ENCODE results near the gene TMEM178B. TPM values are rescaled to one million over a fixed set of nuclear protein-coding genes. Genes with fewer than 3 reads are reported as not detected.
"Not testable (repeated sequence)": the region's sequence is repeated elsewhere in the genome, so short reads cannot be mapped to it uniquely, and the experiment has no call there.

TMEM178B gene
- total and polyA plus RNA-seq, 9 donors, result 0.40 to 1.1 (median 0.58) TPM

- no peaks in the 10 kb centered on the region for H3K9me3 ChIP-seq (replicated peaks; ENCODE audit: control insufficient read depth, low read depth, low read length)
- H3K4me3 ChIP-seq (ENCODE audit: low read length), result no peak overlapping the region
- H3K36me3 ChIP-seq (ENCODE audit: control insufficient read depth, insufficient read depth, low read length), result no peaks in the 10 kb centered on the region
- no peak for DNase-seq
- no peaks in the 10 kb centered on the region for H3K27me3 ChIP-seq (ENCODE audit: control insufficient read depth, insufficient read depth, low read length)
- 74% methylated on average over 8 of the region's 14 CpGs for WGBS (ENCODE audit: insufficient coverage)
- no peak overlapping the region for H3K27ac ChIP-seq (ENCODE audit: low read length)
- H3K4me1 ChIP-seq (ENCODE audit: control insufficient read depth, insufficient read depth, low read length), result no peaks in the 10 kb centered on the region
Observed at GRCh38 chr7:141387521-141388217, 313.8 kb downstream of the TMEM178B start.

- no CpG with 5 or more reads among the region's 6 CpGs for WGBS (ENCODE audit: insufficient coverage)
- Histone ChIP-seq H3K27me3 (ENCODE audit: control insufficient read depth, insufficient read depth, low read length) (no peaks in the 10 kb centered on the region), H3K4me3 (ENCODE audit: low read length) (no peak overlapping the region), H3K27ac (ENCODE audit: low read length) (no peak overlapping the region), H3K9me3 (replicated peaks; ENCODE audit: control insufficient read depth, low read depth, low read length) (no peaks in the 10 kb centered on the region), H3K36me3 (ENCODE audit: control insufficient read depth, insufficient read depth, low read length) (no peaks in the 10 kb centered on the region), H3K4me1 (ENCODE audit: control insufficient read depth, insufficient read depth, low read length) (no peaks in the 10 kb centered on the region)
- DNase-seq, result no peak
Observed at GRCh38 chr7:141389140-141389796, 315.4 kb downstream of the TMEM178B start.

- H3K4me3 ChIP-seq (ENCODE audit: low read length), result no peak overlapping the region
- no peaks in the 10 kb centered on the region for H3K9me3 ChIP-seq (replicated peaks; ENCODE audit: control insufficient read depth, low read depth, low read length)
- DNase-seq, result no peak
- no peaks in the 10 kb centered on the region for H3K4me1 ChIP-seq (ENCODE audit: control insufficient read depth, insufficient read depth, low read length)
- H3K36me3 ChIP-seq (ENCODE audit: control insufficient read depth, insufficient read depth, low read length), result no peaks in the 10 kb centered on the region
- WGBS (ENCODE audit: insufficient coverage), result 51% methylated on average over 4 of the region's 6 CpGs
- no peak overlapping the region for H3K27ac ChIP-seq (ENCODE audit: low read length)
- H3K27me3 ChIP-seq (ENCODE audit: control insufficient read depth, insufficient read depth, low read length), result no peaks in the 10 kb centered on the region
Observed at GRCh38 chr7:141390339-141390738, 316.5 kb downstream of the TMEM178B start.

DNA sequence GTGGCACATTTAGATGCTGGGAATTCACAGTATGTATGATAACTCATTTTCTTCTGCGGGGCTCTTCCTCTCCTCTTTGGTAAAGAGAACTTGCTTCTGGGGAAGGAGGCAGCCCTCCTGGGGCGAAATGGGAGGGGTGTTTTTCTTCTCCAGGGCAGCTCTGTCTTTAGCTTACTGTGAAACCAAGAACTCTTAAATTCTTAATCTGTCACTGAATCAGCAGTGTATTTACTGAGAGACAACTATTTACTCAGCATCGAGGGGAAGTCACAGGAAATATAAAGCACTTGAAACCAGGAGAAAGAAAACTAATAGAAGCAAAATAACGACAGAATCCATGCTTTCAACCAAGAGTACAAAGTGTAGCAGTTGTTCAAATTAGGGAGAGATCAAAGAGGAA is 319.2 kb downstream of the TMEM178B start:
- Histone ChIP-seq H3K36me3 (ENCODE audit: control insufficient read depth, insufficient read depth, low read length) (no peaks in the 10 kb centered on the region), H3K4me1 (ENCODE audit: control insufficient read depth, insufficient read depth, low read length) (no peaks in the 10 kb centered on the region), H3K27me3 (ENCODE audit: control insufficient read depth, insufficient read depth, low read length) (no peaks in the 10 kb centered on the region), H3K27ac (ENCODE audit: low read length) (no peak overlapping the region), H3K4me3 (ENCODE audit: low read length) (no peak overlapping the region), H3K9me3 (replicated peaks; ENCODE audit: control insufficient read depth, low read depth, low read length) (no peaks in the 10 kb centered on the region)
- DNase-seq, result no peak
- WGBS (ENCODE audit: insufficient coverage), result no CpG with 5 or more reads among the region's 4 CpGs

GRCh38 chr7:141397236-141398163 is 323.6 kb downstream of the TMEM178B start:
- H3K9me3 ChIP-seq (replicated peaks; ENCODE audit: control insufficient read depth, low read depth, low read length), result no peaks in the 10 kb centered on the region
- H3K4me1 ChIP-seq (ENCODE audit: control insufficient read depth, insufficient read depth, low read length), result no peaks in the 10 kb centered on the region
- DNase-seq, result no peak
- no peak overlapping the region for H3K27ac ChIP-seq (ENCODE audit: low read length)
- H3K27me3 ChIP-seq (ENCODE audit: control insufficient read depth, insufficient read depth, low read length), result no peaks in the 10 kb centered on the region
- H3K4me3 ChIP-seq (ENCODE audit: low read length), result no peak overlapping the region
- H3K36me3 ChIP-seq (ENCODE audit: control insufficient read depth, insufficient read depth, low read length), result no peaks in the 10 kb centered on the region
- WGBS (ENCODE audit: insufficient coverage), result 75% methylated on average over 2 of the region's 7 CpGs

GRCh38 chr7:141400356-141400755 is 326.5 kb downstream of the TMEM178B start:
- Histone ChIP-seq H3K27me3 (ENCODE audit: control insufficient read depth, insufficient read depth, low read length) (no peaks in the 10 kb centered on the region), H3K36me3 (ENCODE audit: control insufficient read depth, insufficient read depth, low read length) (no peaks in the 10 kb centered on the region), H3K4me3 (ENCODE audit: low read length) (no peak overlapping the region), H3K9me3 (replicated peaks; ENCODE audit: control insufficient read depth, low read depth, low read length) (no peaks in the 10 kb centered on the region), H3K27ac (ENCODE audit: low read length) (no peak overlapping the region), H3K4me1 (ENCODE audit: control insufficient read depth, insufficient read depth, low read length) (no peaks in the 10 kb centered on the region)
- no peak for DNase-seq
- no CpG with 5 or more reads among the region's 2 CpGs for WGBS (ENCODE audit: insufficient coverage)

DNA sequence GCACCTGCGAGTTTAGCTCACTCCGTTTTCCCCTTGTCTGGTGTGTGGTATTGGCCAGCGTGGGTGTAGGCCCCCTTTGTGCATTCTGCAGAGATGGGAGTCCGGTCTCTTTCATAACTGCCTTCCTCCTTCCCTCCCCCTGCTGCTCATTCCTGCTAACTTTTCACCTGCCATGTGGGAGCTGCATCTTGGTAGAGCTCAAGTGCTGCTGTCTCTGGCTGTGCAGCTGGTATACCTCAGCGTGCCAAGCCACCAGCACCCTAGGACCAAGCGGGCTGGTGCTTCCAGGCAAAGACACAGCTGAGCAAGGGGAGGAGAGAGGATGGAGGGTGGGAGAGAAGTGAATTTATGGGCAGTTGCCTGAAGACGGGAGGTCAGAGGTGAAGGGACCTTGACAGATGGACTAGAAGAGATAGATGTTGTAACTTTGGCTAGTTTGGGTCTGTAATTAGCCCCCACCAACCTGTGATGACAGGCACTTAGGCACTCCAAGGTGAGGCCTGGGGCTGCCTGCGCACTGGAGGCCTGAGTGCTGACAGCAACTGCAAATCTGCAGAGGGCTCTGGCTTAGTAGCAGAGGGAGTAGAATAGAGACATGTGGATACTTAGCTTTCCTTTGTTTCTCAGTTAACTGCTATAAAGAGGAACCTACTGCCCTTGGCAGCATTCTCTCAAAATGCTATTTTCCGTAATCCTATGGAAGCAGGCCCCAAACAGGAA is 328.6 kb downstream of the TMEM178B start:
- Histone ChIP-seq H3K27ac (ENCODE audit: low read length) (no peak overlapping the region), H3K4me3 (ENCODE audit: low read length) (no peak overlapping the region), H3K4me1 (ENCODE audit: control insufficient read depth, insufficient read depth, low read length) (no peaks in the 10 kb centered on the region), H3K27me3 (ENCODE audit: control insufficient read depth, insufficient read depth, low read length) (no peaks in the 10 kb centered on the region), H3K36me3 (ENCODE audit: control insufficient read depth, insufficient read depth, low read length) (no peaks in the 10 kb centered on the region), H3K9me3 (replicated peaks; ENCODE audit: control insufficient read depth, low read depth, low read length) (no peaks in the 10 kb centered on the region)
- WGBS (ENCODE audit: insufficient coverage), result 56% methylated on average over 6 of the region's 9 CpGs
- no peak for DNase-seq

GRCh38 chr7:141403846-141404245 is 330.0 kb downstream of the TMEM178B start:
- not testable (repeated sequence) for H3K4me1 ChIP-seq (ENCODE audit: control insufficient read depth, insufficient read depth, low read length)

DNA sequence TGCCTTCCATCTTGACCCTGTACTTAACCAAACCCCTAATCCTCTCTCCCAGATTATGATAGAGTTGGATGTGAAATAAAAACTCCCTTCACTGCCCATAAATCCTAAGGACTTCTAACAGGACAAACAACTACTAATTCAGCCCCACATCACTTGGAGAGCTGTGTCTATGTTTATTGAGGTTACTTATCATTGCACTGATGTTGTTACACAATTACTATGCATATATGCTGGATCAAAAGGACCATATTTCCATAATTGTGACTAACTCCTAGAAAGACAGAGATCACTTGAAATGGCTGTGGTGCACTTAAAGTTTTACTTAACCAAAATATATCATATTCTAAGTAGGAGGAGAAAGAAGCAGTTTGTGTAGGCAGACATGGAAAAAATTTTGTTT is 332.5 kb downstream of the TMEM178B start:
- H3K36me3 ChIP-seq (ENCODE audit: control insufficient read depth, insufficient read depth, low read length), result no peaks in the 10 kb centered on the region
- H3K4me3 ChIP-seq (ENCODE audit: low read length), result no peak overlapping the region
- H3K27ac ChIP-seq (ENCODE audit: low read length), result no peak overlapping the region
- H3K9me3 ChIP-seq (replicated peaks; ENCODE audit: control insufficient read depth, low read depth, low read length), result no peaks in the 10 kb centered on the region
- H3K27me3 ChIP-seq (ENCODE audit: control insufficient read depth, insufficient read depth, low read length), result no peaks in the 10 kb centered on the region
- no peaks in the 10 kb centered on the region for H3K4me1 ChIP-seq (ENCODE audit: control insufficient read depth, insufficient read depth, low read length)
- DNase-seq, result no peak

More at GRCh38 chr7:141403846-141404245, 330.0 kb downstream of the TMEM178B start:
- not testable (repeated sequence) for H3K9me3 ChIP-seq (replicated peaks; ENCODE audit: control insufficient read depth, low read depth, low read length); H3K36me3 ChIP-seq (ENCODE audit: control insufficient read depth, insufficient read depth, low read length); H3K27me3 ChIP-seq (ENCODE audit: control insufficient read depth, insufficient read depth, low read length); H3K27ac ChIP-seq (ENCODE audit: low read length); DNase-seq; H3K4me3 ChIP-seq (ENCODE audit: low read length)
- WGBS (ENCODE audit: insufficient coverage), result 67% methylated on average over 8 of the region's 11 CpGs
